Stimulated activated naive B cell treated with anti-CD40 and anti-IgM and Interleukin-4, amounts not matched to agents 10 μg/mL and 1 μg/mL and 100 μg/mL, for 72 hours (primary cell): ENCODE results near the gene DENND6B.
"Not testable (repeated sequence)": the region's sequence is repeated elsewhere in the genome, so short reads cannot be mapped to it uniquely, and the experiment has no call there.

Experiments
- ATAC-seq, 2 donors: fragments of 150-1000 bp; cut with Tn5 transposase; replicated peaks; 2 replicates each; pipeline ENCODE4 v1.10.0; 2021; ENCODE audit warnings: moderate library complexity in 1 of 2
- DNase-seq: peaks from one replicate; pipeline ENCODE4 v3.0.0; 2021
- H3K27ac Mint-ChIP-seq: one replicate; pipeline ENCODE4 v1.8.0; 2022; ENCODE audit warnings: mild to moderate bottlenecking, mixed read lengths
- H3K27me3 Mint-ChIP-seq, 2 donors: one replicate each; pipeline ENCODE4 v1.8.0; 2022; ENCODE audit warnings: mixed read lengths in 2 of 2
- H3K36me3 Mint-ChIP-seq, 2 donors: one replicate each; pipeline ENCODE4 v1.8.0; 2022; ENCODE audit warnings: mixed read lengths in 2 of 2, mild to moderate bottlenecking in 1 of 2
- H3K4me1 Mint-ChIP-seq, 2 donors: one replicate each; pipeline ENCODE4 v1.8.0; 2022; ENCODE audit warnings: mixed read lengths in 2 of 2, mild to moderate bottlenecking in 1 of 2
- H3K4me3 Mint-ChIP-seq, 2 donors: one replicate each; pipeline ENCODE4 v1.8.0; 2022; ENCODE audit warnings: mild to moderate bottlenecking in 2 of 2, mixed read lengths in 2 of 2, moderate library complexity in 1 of 2
- H3K9me3 Mint-ChIP-seq, 2 donors: one replicate each; pipeline ENCODE4 v1.8.0; 2022; ENCODE audit warnings: mixed read lengths in 2 of 2, mild to moderate bottlenecking in 1 of 2

Gene DENND6B

GRCh38 chr22:50275181-50276055 is 51.4 kb downstream of the DENND6B start:
- H3K36me3 Mint-ChIP-seq: peaks cover 0 to 8% of the 10 kb centered on the region in 2 donors
- H3K27ac Mint-ChIP-seq: peak overlapping the region; percentile 25
- no peaks in the 10 kb centered on the region for H3K27me3 Mint-ChIP-seq
- no peaks in the 10 kb centered on the region for H3K9me3 Mint-ChIP-seq
- ATAC-seq: no peak
- peaks cover 6 to 13% of the 10 kb centered on the region in 2 donors for H3K4me1 Mint-ChIP-seq
- no peak overlapping the region for H3K4me3 Mint-ChIP-seq
- no peak for DNase-seq

- ATAC-seq: no peak
- no peaks in the 10 kb centered on the region for H3K27me3 Mint-ChIP-seq
Measured at GRCh38 chr22:50274771-50275170, 52.0 kb downstream of the DENND6B start.

GRCh38 chr22:50274311-50274710 is 52.5 kb downstream of the DENND6B start:
- H3K27me3 Mint-ChIP-seq: no peaks in the 10 kb centered on the region
- ATAC-seq (peak; percentile 27 to 49), DNase-seq (no peak)
- peaks cover 0 to 8% of the 10 kb centered on the region in 2 donors for H3K36me3 Mint-ChIP-seq
- H3K4me1 Mint-ChIP-seq: peaks cover 6 to 18% of the 10 kb centered on the region in 2 donors
- H3K4me3 Mint-ChIP-seq: no peak overlapping the region
- H3K9me3 Mint-ChIP-seq: no peaks in the 10 kb centered on the region
- H3K27ac Mint-ChIP-seq: no peak overlapping the region

More at GRCh38 chr22:50274771-50275170, 52.0 kb downstream of the DENND6B start:
- Mint-ChIP-seq H3K36me3 (peaks cover 0 to 8% of the 10 kb centered on the region in 2 donors), H3K4me3 (no peak overlapping the region), H3K4me1 (peaks cover 6 to 13% of the 10 kb centered on the region in 2 donors), H3K9me3 (no peaks in the 10 kb centered on the region), H3K27ac (peak overlapping the region; percentile 25)
- DNase-seq: no peak

GRCh38 chr22:50273781-50274180 is 53.0 kb downstream of the DENND6B start:
- not testable (repeated sequence) for H3K4me3 Mint-ChIP-seq, DNase-seq, H3K27me3 Mint-ChIP-seq, H3K27ac Mint-ChIP-seq, H3K9me3 Mint-ChIP-seq, ATAC-seq, H3K36me3 Mint-ChIP-seq
- H3K4me1 Mint-ChIP-seq: peaks cover 6 to 23% of the 10 kb centered on the region in 2 donors

GRCh38 chr22:50273352-50273751 is 53.5 kb downstream of the DENND6B start:
- not testable (repeated sequence) for DNase-seq, H3K27ac Mint-ChIP-seq, ATAC-seq, H3K36me3 Mint-ChIP-seq, H3K27me3 Mint-ChIP-seq, H3K4me3 Mint-ChIP-seq, H3K9me3 Mint-ChIP-seq
- peaks cover 9 to 27% of the 10 kb centered on the region in 2 donors for H3K4me1 Mint-ChIP-seq

GRCh38 chr22:50272044-50272802 is 54.6 kb downstream of the DENND6B start:
- H3K27ac Mint-ChIP-seq: no peak overlapping the region
- ATAC-seq (no peak), DNase-seq (no peak)
- H3K36me3 Mint-ChIP-seq: peaks cover 0 to 3% of the 10 kb centered on the region in 2 donors
- H3K9me3 Mint-ChIP-seq: no peaks in the 10 kb centered on the region
- peaks cover 12 to 31% of the 10 kb centered on the region in 2 donors for H3K4me1 Mint-ChIP-seq
- peak overlapping the region in 1 of 2 donors; percentile 36 for H3K4me3 Mint-ChIP-seq
- peaks cover 4 to 10% of the 10 kb centered on the region in 2 donors for H3K27me3 Mint-ChIP-seq

- Mint-ChIP-seq H3K36me3 (peaks cover 0 to 3% of the 10 kb centered on the region in 2 donors), H3K4me1 (peaks cover 12 to 31% of the 10 kb centered on the region in 2 donors), H3K4me3 (peak overlapping the region in 1 of 2 donors; percentile 58), H3K9me3 (no peaks in the 10 kb centered on the region), H3K27ac (no peak overlapping the region), H3K27me3 (peaks cover 4 to 10% of the 10 kb centered on the region in 2 donors)
- ATAC-seq (peak; percentile 14 to 28), DNase-seq (no peak)
Measured at GRCh38 chr22:50271519-50271970, 55.3 kb downstream of the DENND6B start.

- Mint-ChIP-seq H3K36me3 (peaks cover 0 to 3% of the 10 kb centered on the region in 2 donors), H3K9me3 (no peaks in the 10 kb centered on the region), H3K27ac (no peak overlapping the region), H3K27me3 (peaks cover 4 to 10% of the 10 kb centered on the region in 2 donors), H3K4me1 (peaks cover 14 to 31% of the 10 kb centered on the region in 2 donors), H3K4me3 (peak overlapping the region; percentile 80)
- DNase-seq (no peak), ATAC-seq (peak; percentile 56 to 64)
Measured at GRCh38 chr22:50270666-50271394, 56.0 kb downstream of the DENND6B start.

- H3K27ac Mint-ChIP-seq: no peak within 1 kb of the TSS
- H3K4me3 Mint-ChIP-seq: peak within 1 kb of the TSS; percentile 80
- DNase-seq (no peak), ATAC-seq (peak; percentile 56 to 63)
- peaks cover 14 to 34% of the 10 kb centered on the region in 2 donors for H3K4me1 Mint-ChIP-seq
- H3K36me3 Mint-ChIP-seq: peaks cover 0 to 5% of the 10 kb centered on the region in 2 donors
- no peaks in the 10 kb centered on the region for H3K9me3 Mint-ChIP-seq
- peaks cover 7 to 12% of the 10 kb centered on the region in 2 donors for H3K27me3 Mint-ChIP-seq
Measured at GRCh38 chr22:50269970-50270665, 56.7 kb downstream of the DENND6B start, which contains the start of gene MAPK11. MAPK11 (minus strand) TSS chr22:50270380; CDS start chr22:50270292, 88 bp downstream.

- ATAC-seq: no peak
- Mint-ChIP-seq H3K36me3 (peaks cover 0 to 6% of the 10 kb centered on the region in 2 donors), H3K27ac (no peak overlapping the region)
Measured at GRCh38 chr22:50269573-50269969, 57.2 kb downstream of the DENND6B start.

GRCh38 chr22:50268655-50269113 is 58.1 kb downstream of the DENND6B start:
- H3K9me3 Mint-ChIP-seq: no peaks in the 10 kb centered on the region
- H3K27ac Mint-ChIP-seq: no peak overlapping the region
- no peak for DNase-seq
- H3K4me1 Mint-ChIP-seq: peaks cover 19 to 38% of the 10 kb centered on the region in 2 donors
- no peak for ATAC-seq
- peaks cover 0 to 6% of the 10 kb centered on the region in 2 donors for H3K36me3 Mint-ChIP-seq
- no peak overlapping the region for H3K4me3 Mint-ChIP-seq
- H3K27me3 Mint-ChIP-seq: peaks cover 12 to 16% of the 10 kb centered on the region in 2 donors

More at GRCh38 chr22:50269573-50269969, 57.2 kb downstream of the DENND6B start:
- H3K27me3 Mint-ChIP-seq: peaks cover 9 to 16% of the 10 kb centered on the region in 2 donors
- peak overlapping the region; percentile 71 to 75 for H3K4me3 Mint-ChIP-seq
- DNase-seq: no peak
- peaks cover 17 to 39% of the 10 kb centered on the region in 2 donors for H3K4me1 Mint-ChIP-seq
- H3K9me3 Mint-ChIP-seq: no peaks in the 10 kb centered on the region

- Mint-ChIP-seq H3K4me3 (peak overlapping the region; percentile 14 to 36), H3K27ac (peak overlapping the region; percentile 5), H3K9me3 (no peaks in the 10 kb centered on the region), H3K4me1 (peaks cover 23 to 45% of the 10 kb centered on the region in 2 donors), H3K27me3 (peaks cover 12 to 25% of the 10 kb centered on the region in 2 donors), H3K36me3 (peaks cover 0 to 6% of the 10 kb centered on the region in 2 donors)
- ATAC-seq (peak in 1 of 2 donors; percentile 18), DNase-seq (no peak)
Measured at GRCh38 chr22:50267591-50268390, 59.0 kb downstream of the DENND6B start.
